GM12878 (cell line): ENCODE results near the gene PSMD8. TPM values are rescaled to one million over a fixed set of nuclear protein-coding genes. Genes with fewer than 3 reads are reported as not detected.

Source experiments
- HSF1 ChIP-seq: fragments of 150-350 bp; IDR thresholded peaks from 2 replicates; pipeline ENCODE4 v1.6.1; 2014; ENCODE audit warnings: mild to moderate bottlenecking, low read depth, low read length
- KLF5 ChIP-seq: fragments of 450-650 bp; IDR thresholded peaks from 2 replicates; pipeline ENCODE4 v1.6.1; 2014; ENCODE audit warnings: mild to moderate bottlenecking; ENCODE audit not compliant: partially characterized antibody
- SIX5 ChIP-seq: IDR thresholded peaks from 2 replicates; pipeline ENCODE4 v1.6.1; 2011; ENCODE audit warnings: mild to moderate bottlenecking, low read depth, low read length, moderate library complexity; ENCODE audit not compliant: severe bottlenecking
- SMAD1 ChIP-seq: fragments of 450-650 bp; IDR thresholded peaks from 2 replicates; pipeline ENCODE4 v1.6.1; 2018; ENCODE audit warnings: mild to moderate bottlenecking, low read depth; ENCODE audit not compliant: partially characterized antibody
- SMARCA5 ChIP-seq: fragments of 450-650 bp; IDR thresholded peaks from 2 replicates; pipeline ENCODE4 v1.6.1; 2017; ENCODE audit warnings: mild to moderate bottlenecking
- TBL1XR1 ChIP-seq: IDR thresholded peaks from 2 replicates; pipeline ENCODE4 v1.6.1; 2012; ENCODE audit warnings: low read depth, low read length, improper control_type of control experiment
- ZBTB40 ChIP-seq: fragments of 450-650 bp; IDR thresholded peaks from 2 replicates; pipeline ENCODE4 v1.6.1; 2016; ENCODE audit warnings: mild to moderate bottlenecking, moderate library complexity, borderline replicate concordance
- ZSCAN29 ChIP-seq: fragments of 450-650 bp; IDR thresholded peaks from 2 replicates; pipeline ENCODE4 v1.6.1; 2017; ENCODE audit warnings: mild to moderate bottlenecking, moderate library complexity
- ZZZ3 ChIP-seq: IDR thresholded peaks from 2 replicates; pipeline ENCODE4 v1.6.1; 2011; ENCODE audit warnings: low read depth; ENCODE audit not compliant: control insufficient read depth, insufficient read length
- polyA plus RNA-seq, 11 experiments: library from polyadenylated mRNA; depleted of rRNA in 4 of 11; unstranded in 6 of 11; stranded (reverse) in 5 of 11; fragments of >200 nt; fragmentation: Nextera tagmentation in 4 of 11; fragmentation: Illumina TruSeq in 1 of 11; extraction: Ambion mirVana in 4 of 11; extraction: Trizol in 1 of 11; gene quantifications; 1 replicate in 1 of 11; 2 replicates in 10 of 11; pipeline versions ENCODE4 v1.2.1 to v1.2.3, GENCODE V29; 2011 to 2016; ENCODE audit warnings: inconsistent platforms in 2 of 11, missing spikeins in 2 of 11, low read depth in 1 of 11
- total RNA-seq, 4 experiments: library from RNA; depleted of rRNA in 3 of 4; stranded (reverse); fragments of >200 nt in 3 of 4; fragmentation: Illumina TruSeq in 1 of 4; extraction: Trizol in 1 of 4; gene quantifications; 2 replicates each; pipeline versions ENCODE4 v1.2.1 to v1.2.3, GENCODE V29; 2013 to 2021
- TF ChIP-seq, protein P1 (sequence below): fragments of 450-650 bp; formaldehyde crosslinking; IDR thresholded peaks from 2 replicates; pipeline ENCODE4 v1.4.0; 2020; ENCODE audit warnings: mild to moderate bottlenecking, moderate library complexity

PSMD8 gene
- total and polyA plus RNA-seq, 10 of the 15 experiments (the other 5 are each of a cell fraction or from before 2014, with no cell fraction given): 81.2 to 409 (median 268) TPM

GRCh38 chr19:38399537-38399936 lies 25.2 kb downstream of the PSMD8 start (continued):
- no peak for TF ChIP-seq ZBTB40
- TF ChIP-seq SMAD1: no peak
- TF ChIP-seq ZZZ3: no peak
- TF ChIP-seq ZSCAN29: no peak
- no peak for TF ChIP-seq TBL1XR1
- TF ChIP-seq SMARCA5: no peak
- TF ChIP-seq, protein P1, sequence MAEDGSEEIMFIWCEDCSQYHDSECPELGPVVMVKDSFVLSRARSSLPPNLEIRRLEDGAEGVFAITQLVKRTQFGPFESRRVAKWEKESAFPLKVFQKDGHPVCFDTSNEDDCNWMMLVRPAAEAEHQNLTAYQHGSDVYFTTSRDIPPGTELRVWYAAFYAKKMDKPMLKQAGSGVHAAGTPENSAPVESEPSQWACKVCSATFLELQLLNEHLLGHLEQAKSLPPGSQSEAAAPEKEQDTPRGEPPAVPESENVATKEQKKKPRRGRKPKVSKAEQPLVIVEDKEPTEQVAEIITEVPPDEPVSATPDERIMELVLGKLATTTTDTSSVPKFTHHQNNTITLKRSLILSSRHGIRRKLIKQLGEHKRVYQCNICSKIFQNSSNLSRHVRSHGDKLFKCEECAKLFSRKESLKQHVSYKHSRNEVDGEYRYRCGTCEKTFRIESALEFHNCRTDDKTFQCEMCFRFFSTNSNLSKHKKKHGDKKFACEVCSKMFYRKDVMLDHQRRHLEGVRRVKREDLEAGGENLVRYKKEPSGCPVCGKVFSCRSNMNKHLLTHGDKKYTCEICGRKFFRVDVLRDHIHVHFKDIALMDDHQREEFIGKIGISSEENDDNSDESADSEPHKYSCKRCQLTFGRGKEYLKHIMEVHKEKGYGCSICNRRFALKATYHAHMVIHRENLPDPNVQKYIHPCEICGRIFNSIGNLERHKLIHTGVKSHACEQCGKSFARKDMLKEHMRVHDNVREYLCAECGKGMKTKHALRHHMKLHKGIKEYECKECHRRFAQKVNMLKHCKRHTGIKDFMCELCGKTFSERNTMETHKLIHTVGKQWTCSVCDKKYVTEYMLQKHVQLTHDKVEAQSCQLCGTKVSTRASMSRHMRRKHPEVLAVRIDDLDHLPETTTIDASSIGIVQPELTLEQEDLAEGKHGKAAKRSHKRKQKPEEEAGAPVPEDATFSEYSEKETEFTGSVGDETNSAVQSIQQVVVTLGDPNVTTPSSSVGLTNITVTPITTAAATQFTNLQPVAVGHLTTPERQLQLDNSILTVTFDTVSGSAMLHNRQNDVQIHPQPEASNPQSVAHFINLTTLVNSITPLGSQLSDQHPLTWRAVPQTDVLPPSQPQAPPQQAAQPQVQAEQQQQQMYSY: no peak
- no peak for TF ChIP-seq SIX5
- no peak for TF ChIP-seq KLF5
- no peak for TF ChIP-seq HSF1
- TF ChIP-seq, all 136 proteins: peak for 0
